ENCODE data around the gene EP400.

EP400 gene

DNA sequence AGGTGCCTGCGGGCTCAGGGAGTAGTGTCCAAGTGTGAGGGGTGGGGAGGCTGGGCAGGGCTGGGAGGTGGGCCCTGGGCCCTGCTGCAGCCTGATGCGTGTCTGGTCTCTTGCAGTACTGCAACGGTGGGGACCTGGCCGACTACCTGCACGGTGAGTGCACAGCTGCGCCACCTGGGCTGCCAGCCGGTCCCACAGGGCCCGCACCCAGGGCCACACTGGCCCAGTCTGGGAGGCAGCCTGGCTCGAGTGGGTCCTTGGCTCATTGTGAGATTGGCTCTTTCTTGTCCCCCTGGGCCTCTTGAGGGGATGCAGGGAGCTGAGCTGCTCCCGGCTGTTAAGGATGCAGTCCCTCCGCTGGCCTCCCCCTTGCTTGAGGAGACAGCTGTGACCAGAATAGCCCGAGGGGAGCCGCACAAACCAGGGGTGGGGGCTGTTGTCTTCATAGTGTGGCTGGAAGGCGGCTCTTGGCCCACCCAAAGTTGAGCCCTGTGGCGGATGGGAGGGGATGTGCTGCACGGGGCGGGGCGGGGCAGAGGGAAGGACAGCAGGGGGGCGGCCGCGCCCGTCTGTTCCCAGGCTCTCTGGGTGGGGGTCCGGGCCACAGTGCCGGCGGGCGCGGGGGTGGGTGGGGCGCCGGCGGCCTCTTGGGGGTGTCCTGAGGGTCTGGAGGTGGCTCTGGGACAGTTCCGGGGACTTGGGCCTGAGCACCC lies 42.2 kb upstream of the EP400 start:
- Histone ChIP-seq H3K9me3 (ENCODE audit: insufficient read depth, low read depth, low read length) (no peaks in the 10 kb centered on the region), H3K36me3 (ENCODE audit: insufficient read depth, low read depth, low read length) (peaks cover 28% of the 10 kb centered on the region), H3K9ac (ENCODE audit: low read depth, low read length) (no peak overlapping the region), H3K4me3 (ENCODE audit: low read length) (no peak overlapping the region), H3K4me1 (ENCODE audit: insufficient read depth, low read length) (no peaks in the 10 kb centered on the region), H3K27me3 (ENCODE audit: insufficient read depth, low read length) (no peaks in the 10 kb centered on the region), H3K27ac (ENCODE audit: low read length) (no peak overlapping the region)

DNA sequence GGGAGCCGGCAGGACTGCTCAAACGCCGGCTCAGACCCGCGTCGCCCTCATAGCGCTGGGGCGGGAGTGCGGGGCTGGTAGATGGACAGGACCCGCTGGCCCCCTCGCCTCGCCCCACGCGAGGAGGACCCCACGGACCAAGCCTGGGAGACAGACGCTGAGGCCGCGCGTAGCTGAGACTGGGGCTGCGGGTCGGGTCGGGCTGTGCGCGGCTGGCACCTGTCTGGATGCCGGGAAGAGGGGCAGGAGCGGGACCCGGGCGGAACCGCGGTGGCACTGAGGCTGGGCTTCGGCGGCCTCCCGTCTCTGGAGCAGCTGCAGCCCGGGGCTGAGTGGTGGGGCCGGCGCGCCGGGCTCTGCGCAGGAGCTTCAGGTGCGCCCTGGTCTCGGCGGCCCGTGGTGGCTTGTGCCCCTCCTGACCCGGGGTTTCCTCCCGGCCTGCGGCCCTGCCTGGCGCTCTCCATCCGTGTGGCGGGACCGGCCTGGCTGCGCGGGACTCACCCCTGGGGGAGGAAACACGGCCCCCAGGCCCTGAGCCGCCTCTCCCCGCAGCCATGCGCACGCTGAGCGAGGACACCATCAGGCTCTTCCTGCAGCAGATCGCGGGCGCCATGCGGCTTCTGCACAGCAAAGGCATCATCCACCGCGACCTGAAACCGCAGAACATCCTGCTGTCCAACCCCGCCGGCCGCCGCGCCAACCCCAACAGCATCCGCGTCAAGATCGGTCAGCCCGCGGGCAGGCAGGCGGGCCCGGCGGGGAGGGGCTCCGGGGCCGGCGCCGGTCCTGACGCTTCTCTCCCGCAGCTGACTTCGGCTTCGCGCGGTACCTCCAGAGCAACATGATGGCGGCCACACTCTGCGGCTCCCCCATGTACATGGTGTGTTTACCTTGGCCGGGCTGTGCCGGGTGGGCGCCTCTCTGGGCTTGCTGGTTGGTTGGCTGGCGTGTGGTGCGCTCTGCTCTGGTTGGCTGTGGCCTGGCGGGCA lies 41.4 kb upstream of the EP400 start:
- Histone ChIP-seq H3K9me3 (ENCODE audit: insufficient read depth, low read depth, low read length) (no peaks in the 10 kb centered on the region), H3K9ac (ENCODE audit: low read depth, low read length) (no peak overlapping the region), H3K4me3 (ENCODE audit: low read length) (no peak overlapping the region), H3K27ac (ENCODE audit: low read length) (no peak overlapping the region), H3K4me1 (ENCODE audit: insufficient read depth, low read length) (no peaks in the 10 kb centered on the region), H3K36me3 (ENCODE audit: insufficient read depth, low read depth, low read length) (peaks cover 28% of the 10 kb centered on the region), H3K27me3 (ENCODE audit: insufficient read depth, low read length) (no peaks in the 10 kb centered on the region)

DNA sequence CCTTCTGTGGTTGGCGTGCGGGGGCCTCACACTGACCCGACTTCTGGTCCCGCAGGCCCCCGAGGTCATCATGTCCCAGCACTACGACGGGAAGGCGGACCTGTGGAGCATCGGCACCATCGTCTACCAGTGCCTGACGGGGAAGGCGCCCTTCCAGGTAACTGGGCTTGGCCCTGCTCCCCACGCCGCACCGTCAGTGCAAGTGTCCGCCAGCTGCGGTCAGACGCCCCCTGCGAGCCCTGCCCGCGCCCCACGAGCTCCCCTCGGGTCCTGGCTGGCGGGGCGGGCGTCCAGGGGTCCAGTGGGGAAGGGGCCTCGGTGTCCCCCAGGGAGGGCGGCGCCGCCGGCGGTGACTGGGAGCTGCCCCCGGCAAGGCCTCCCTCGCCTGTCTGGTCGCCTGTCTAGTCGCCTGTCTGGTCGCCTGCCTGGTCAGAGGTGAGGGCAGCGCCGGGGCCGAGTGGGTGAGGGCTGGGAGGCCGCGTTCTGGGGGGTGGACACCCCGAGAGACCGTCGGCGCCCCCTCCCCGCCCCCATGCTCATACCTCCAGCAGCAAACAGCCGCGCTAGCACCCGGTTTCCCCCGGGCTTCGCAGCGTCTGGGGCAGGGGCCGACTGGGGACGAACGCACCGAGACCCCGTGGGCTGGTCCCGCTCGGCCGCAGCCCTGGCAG lies 40.5 kb upstream of the EP400 start:
- no peak overlapping the region for H3K9ac ChIP-seq (ENCODE audit: low read depth, low read length)
- no peaks in the 10 kb centered on the region for H3K4me1 ChIP-seq (ENCODE audit: insufficient read depth, low read length)
- H3K36me3 ChIP-seq (ENCODE audit: insufficient read depth, low read depth, low read length) = peaks cover 29% of the 10 kb centered on the region
- no peaks in the 10 kb centered on the region for H3K27me3 ChIP-seq (ENCODE audit: insufficient read depth, low read length)
- H3K9me3 ChIP-seq (ENCODE audit: insufficient read depth, low read depth, low read length) = no peaks in the 10 kb centered on the region
- H3K27ac ChIP-seq (ENCODE audit: low read length) = no peak overlapping the region
- H3K4me3 ChIP-seq (ENCODE audit: low read length) = no peak overlapping the region

DNA sequence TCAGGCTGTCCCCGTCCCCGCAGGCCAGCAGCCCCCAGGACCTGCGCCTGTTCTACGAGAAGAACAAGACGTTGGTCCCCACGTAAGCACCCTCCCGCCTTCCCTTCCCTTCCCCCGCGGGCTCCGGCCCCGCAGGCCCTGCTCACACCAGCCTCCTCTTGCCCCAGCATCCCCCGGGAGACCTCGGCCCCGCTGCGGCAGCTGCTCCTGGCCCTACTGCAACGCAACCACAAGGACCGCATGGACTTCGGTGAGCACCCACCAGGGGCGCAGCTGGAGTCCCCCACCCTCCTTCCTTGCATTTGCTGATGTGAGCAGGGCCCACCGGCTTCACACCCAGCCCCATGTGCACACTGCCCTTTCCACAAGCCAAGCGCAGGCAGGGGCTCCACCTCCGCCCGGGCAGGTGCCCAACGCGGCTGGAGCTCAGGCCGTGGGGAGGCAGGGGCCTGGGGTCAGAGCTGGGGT lies 40.0 kb upstream of the EP400 start:
- Histone ChIP-seq H3K27me3 (ENCODE audit: insufficient read depth, low read length) (no peaks in the 10 kb centered on the region), H3K9ac (ENCODE audit: low read depth, low read length) (no peak overlapping the region), H3K36me3 (ENCODE audit: insufficient read depth, low read depth, low read length) (peaks cover 35% of the 10 kb centered on the region), H3K27ac (ENCODE audit: low read length) (no peak overlapping the region), H3K4me1 (ENCODE audit: insufficient read depth, low read length) (no peaks in the 10 kb centered on the region), H3K4me3 (ENCODE audit: low read length) (no peak overlapping the region), H3K9me3 (ENCODE audit: insufficient read depth, low read depth, low read length) (no peaks in the 10 kb centered on the region)

DNA sequence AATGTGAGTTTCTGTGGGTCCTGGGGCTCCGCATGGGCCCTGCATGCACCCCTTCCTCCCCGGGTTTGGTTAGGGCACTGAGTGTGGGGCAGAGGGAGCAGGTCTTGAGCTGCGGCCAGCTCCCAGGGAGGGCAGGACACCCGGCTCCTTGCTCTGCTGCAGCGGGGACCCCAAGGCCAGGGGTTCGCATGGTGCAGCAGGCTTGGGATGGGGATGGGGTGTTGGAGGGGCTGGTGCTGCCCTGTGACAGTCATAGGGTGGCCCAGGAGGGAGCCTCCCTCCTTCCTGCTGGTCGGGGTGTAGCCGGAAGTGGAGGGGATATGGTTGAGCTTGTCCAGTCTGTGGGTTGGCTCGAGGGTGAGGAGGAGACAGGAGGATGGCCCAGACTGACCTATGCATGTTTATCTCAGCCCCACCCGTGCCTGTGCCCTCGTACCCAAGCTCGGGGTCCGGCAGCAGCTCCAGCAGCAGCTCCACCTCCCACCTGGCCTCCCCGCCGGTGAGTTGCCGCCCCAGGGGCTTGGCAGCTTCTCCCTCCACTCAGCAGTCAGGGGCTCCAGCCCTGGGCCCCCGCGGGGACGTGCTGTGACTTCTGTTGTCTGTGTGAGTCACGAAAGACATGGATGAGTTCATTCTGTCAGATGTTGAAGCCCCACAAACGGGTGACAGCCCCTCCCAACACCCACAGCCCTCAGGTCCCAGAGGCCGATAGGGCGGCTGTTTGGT lies 39.3 kb upstream of the EP400 start:
- no peaks in the 10 kb centered on the region for H3K27me3 ChIP-seq (ENCODE audit: insufficient read depth, low read length)
- H3K4me1 ChIP-seq (ENCODE audit: insufficient read depth, low read length) = no peaks in the 10 kb centered on the region
- no peak overlapping the region for H3K27ac ChIP-seq (ENCODE audit: low read length)
- H3K9ac ChIP-seq (ENCODE audit: low read depth, low read length) = no peak overlapping the region
- no peaks in the 10 kb centered on the region for H3K9me3 ChIP-seq (ENCODE audit: insufficient read depth, low read depth, low read length)
- no peak overlapping the region for H3K4me3 ChIP-seq (ENCODE audit: low read length)
- H3K36me3 ChIP-seq (ENCODE audit: insufficient read depth, low read depth, low read length) = peaks cover 40% of the 10 kb centered on the region

DNA sequence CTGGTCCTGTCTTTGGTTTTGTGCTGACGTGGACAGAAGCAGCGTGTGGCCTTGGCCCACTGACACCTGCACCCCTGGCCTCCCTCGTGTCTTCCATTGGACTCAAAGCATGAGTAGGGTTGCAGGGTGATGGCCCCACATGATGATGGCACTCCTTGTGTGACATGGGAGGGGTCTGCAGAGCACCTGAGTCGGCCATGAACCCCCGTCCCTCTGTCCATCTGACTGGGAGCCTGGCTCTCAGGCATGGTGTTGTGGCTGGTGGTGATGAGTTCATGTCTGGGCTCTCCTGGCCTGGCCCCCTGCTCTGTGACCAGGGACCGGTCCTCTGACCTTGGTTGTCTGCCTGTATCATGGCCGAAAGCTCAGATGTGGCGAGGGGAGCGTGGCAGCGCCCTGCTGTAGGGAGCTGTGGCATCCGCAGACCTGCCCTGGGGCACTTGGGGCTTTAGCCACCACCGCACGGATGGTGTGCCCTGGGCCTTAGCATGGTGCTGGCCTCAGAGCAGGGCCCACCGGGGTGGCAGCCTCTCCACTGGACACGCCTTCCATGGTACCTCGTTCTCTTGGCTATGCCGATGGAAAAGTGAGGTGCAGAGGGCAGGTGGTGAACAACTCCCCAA lies 38.6 kb upstream of the EP400 start:
- Histone ChIP-seq H3K36me3 (ENCODE audit: insufficient read depth, low read depth, low read length) (peaks cover 46% of the 10 kb centered on the region), H3K27ac (ENCODE audit: low read length) (no peak overlapping the region), H3K27me3 (ENCODE audit: insufficient read depth, low read length) (no peaks in the 10 kb centered on the region), H3K9ac (ENCODE audit: low read depth, low read length) (no peak overlapping the region), H3K4me1 (ENCODE audit: insufficient read depth, low read length) (no peaks in the 10 kb centered on the region), H3K4me3 (ENCODE audit: low read length) (no peak overlapping the region), H3K9me3 (ENCODE audit: insufficient read depth, low read depth, low read length) (no peaks in the 10 kb centered on the region)

DNA sequence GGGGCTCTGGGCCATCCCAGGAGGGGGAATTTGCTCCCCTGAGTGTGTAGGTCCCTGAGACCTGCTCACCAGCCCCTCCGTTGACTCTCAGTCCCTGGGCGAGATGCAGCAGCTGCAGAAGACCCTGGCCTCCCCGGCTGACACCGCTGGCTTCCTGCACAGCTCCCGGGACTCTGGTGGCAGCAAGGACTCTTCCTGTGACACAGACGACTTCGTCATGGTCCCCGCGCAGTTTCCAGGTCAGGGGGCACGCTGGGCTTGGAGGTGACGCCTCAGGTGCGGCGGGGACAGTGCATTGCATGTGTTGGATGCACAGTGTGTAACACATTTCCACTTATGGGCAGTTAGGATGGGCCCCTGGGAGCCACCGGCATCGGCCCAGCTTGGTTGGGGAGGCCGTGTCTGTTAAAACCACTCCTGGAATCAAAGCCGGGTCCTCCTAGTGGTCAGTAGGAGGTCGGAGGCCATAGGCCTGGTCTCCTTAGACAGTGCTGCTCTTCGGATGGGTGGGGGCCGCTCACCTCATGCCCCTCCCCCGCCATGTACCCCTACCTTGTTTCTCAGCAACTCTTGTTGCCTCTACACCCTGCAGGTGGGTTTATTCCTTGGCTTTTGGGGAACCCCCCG lies 37.8 kb upstream of the EP400 start:
- H3K9me3 ChIP-seq (ENCODE audit: insufficient read depth, low read depth, low read length) = no peaks in the 10 kb centered on the region
- no peak overlapping the region for H3K27ac ChIP-seq (ENCODE audit: low read length)
- H3K4me1 ChIP-seq (ENCODE audit: insufficient read depth, low read length) = no peaks in the 10 kb centered on the region

DNA sequence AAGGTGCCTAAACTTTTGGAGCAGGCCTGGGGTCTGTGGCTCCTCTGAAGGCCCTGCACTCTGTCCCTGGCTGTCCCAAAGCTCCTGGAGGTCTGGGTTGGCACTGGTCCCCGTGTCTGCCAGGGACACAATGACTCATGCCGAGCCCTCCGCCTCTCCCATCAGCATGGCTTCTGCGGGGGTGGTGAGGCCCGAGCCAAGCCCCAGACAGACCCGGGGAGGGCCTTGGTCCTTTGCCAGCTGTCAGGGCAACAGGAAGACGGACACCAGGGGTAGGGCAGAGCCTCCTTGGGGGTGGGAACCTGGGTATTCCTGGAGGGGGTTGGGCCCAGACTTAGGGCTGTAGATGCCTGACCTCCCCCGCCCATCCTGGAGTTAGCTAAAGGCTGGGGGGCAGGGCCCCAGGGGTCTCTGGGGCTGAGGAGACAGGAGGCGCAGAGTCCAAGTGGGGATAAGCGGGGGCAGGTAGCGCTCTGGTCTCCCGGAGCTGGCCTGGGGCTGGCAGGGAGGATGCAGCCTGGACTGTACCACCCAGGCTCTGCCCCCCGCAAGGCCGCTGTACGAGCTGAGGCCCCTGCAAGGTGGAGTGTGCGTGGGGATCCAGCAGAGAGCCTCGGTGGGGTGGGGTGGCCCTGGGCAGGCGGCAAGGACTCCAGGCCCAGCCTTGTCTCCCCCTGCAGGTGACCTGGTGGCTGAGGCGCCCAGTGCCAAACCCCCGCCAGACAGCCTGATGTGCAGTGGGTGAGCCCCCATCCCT lies 37.0 kb upstream of the EP400 start:
- Histone ChIP-seq H3K9me3 (ENCODE audit: insufficient read depth, low read depth, low read length) (no peaks in the 10 kb centered on the region), H3K27me3 (ENCODE audit: insufficient read depth, low read length) (no peaks in the 10 kb centered on the region), H3K27ac (ENCODE audit: low read length) (no peak overlapping the region), H3K9ac (ENCODE audit: low read depth, low read length) (no peak overlapping the region), H3K4me3 (ENCODE audit: low read length) (no peak overlapping the region), H3K4me1 (ENCODE audit: insufficient read depth, low read length) (no peaks in the 10 kb centered on the region), H3K36me3 (ENCODE audit: insufficient read depth, low read depth, low read length) (peaks cover 51% of the 10 kb centered on the region)

More for the DNA sequence above, 37.8 kb upstream of the EP400 start:
- Histone ChIP-seq H3K9ac (ENCODE audit: low read depth, low read length) (no peak overlapping the region), H3K27me3 (ENCODE audit: insufficient read depth, low read length) (no peaks in the 10 kb centered on the region), H3K36me3 (ENCODE audit: insufficient read depth, low read depth, low read length) (peaks cover 51% of the 10 kb centered on the region), H3K4me3 (ENCODE audit: low read length) (no peak overlapping the region)

DNA sequence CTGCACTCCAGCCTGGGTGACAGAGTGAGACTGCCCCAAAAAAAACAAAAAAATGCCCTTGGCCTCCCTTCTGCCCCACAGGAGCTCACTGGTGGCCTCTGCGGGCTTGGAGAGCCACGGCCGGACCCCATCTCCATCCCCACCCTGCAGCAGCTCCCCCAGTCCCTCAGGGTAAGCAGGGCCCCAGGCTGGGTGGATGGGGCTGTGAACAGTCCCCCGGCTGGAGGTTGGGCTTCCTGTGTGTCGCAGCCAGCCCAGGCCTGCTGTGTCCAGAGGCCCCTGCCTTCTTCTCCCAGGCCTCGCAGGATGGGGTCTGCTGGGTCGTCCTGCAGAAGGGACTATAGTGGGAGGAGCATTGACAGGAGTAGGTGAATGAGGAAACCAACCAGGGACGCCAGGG lies 36.1 kb upstream of the EP400 start:
- Histone ChIP-seq H3K27ac (ENCODE audit: low read length) (no peak overlapping the region), H3K27me3 (ENCODE audit: insufficient read depth, low read length) (no peaks in the 10 kb centered on the region), H3K4me1 (ENCODE audit: insufficient read depth, low read length) (no peaks in the 10 kb centered on the region), H3K36me3 (ENCODE audit: insufficient read depth, low read depth, low read length) (peaks cover 51% of the 10 kb centered on the region), H3K4me3 (ENCODE audit: low read length) (no peak overlapping the region), H3K9ac (ENCODE audit: low read depth, low read length) (no peak overlapping the region), H3K9me3 (ENCODE audit: insufficient read depth, low read depth, low read length) (no peaks in the 10 kb centered on the region)

DNA sequence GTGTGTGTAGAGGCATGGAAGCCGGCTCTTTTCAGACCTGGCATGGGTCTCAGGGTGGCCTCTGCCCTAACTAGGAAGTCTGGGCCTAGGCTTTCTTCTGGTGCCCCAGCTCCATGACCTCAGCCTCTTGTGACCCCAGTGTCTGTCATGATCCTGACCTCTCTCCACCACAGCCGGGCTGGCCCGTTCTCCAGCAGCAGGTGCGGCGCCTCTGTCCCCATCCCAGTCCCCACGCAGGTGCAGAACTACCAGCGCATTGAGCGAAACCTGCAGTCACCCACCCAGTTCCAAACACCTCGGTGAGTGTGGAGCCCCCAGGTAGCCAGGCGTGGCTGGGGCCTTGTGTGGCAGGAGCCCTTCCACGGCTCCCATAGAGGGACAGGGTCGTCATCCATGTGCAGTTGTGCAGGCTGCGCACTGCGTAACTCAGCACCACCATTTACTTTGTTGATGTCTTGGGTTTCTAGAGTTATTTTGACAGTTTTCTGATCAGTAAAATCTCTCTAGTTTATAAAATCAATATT lies 35.5 kb upstream of the EP400 start:
- H3K36me3 ChIP-seq (ENCODE audit: insufficient read depth, low read depth, low read length) = peaks cover 51% of the 10 kb centered on the region
- H3K9me3 ChIP-seq (ENCODE audit: insufficient read depth, low read depth, low read length) = no peaks in the 10 kb centered on the region
- H3K4me3 ChIP-seq (ENCODE audit: low read length) = no peak overlapping the region
- no peaks in the 10 kb centered on the region for H3K4me1 ChIP-seq (ENCODE audit: insufficient read depth, low read length)
- H3K27me3 ChIP-seq (ENCODE audit: insufficient read depth, low read length) = no peaks in the 10 kb centered on the region
- no peak overlapping the region for H3K27ac ChIP-seq (ENCODE audit: low read length)
- H3K9ac ChIP-seq (ENCODE audit: low read depth, low read length) = no peak overlapping the region
